GM12878 (cell line): ENCODE measurements around the gene ADAMTS19. TPM values are rescaled to one million over a fixed set of nuclear protein-coding genes. Genes with fewer than 3 reads are reported as not detected.

ENCODE experiments used
- ATAC-seq: fragments of 200-7000 bp; cut with Tn5 transposase; 3 replicates; pipeline ENCODE4 v1.9.1; 2020; ENCODE audit warnings: mild to moderate bottlenecking, moderate library complexity
- BruUV-seq: library from RNA; stranded (reverse); fragments of 400-500 nt; replicated peaks from 2 replicates; lab custom pipeline; 2021; lab: Mats Ljungman, UMichigan
- CTCF ChIA-PET: fragments of 300-600 bp; sonication (Branson Sonifier 250); formaldehyde crosslinking; extraction: SDS; loops from one replicate; lab custom pipeline; 2021; ENCODE audit warnings: inconsistent platforms; lab: Yijun Ruan, JAX
- POLR2A ChIA-PET: fragments of 350-600 bp; formaldehyde crosslinking; extraction: SDS; loops from one replicate; lab custom pipeline; 2021; ENCODE audit warnings: inconsistent platforms; lab: Charles Lee
- RAD21 ChIA-PET: fragments of 300-600 bp; sonication (Branson Sonifier 250); formaldehyde crosslinking; loops from one replicate; lab custom pipeline; 2023; ENCODE audit warnings: antibody characterized with exemption; ENCODE audit not compliant: unreplicated experiment; lab: Charles Lee
- SMC1A ChIA-PET: fragments of 300-600 bp; sonication (Branson Sonifier 250); formaldehyde crosslinking; loops from one replicate; lab custom pipeline; 2023; ENCODE audit not compliant: unreplicated experiment, uncharacterized antibody; lab: Charles Lee
- DNase-seq: peaks from one replicate; pipeline ENCODE4 v3.0.0-alpha.2; 2011; ENCODE audit warnings: low read depth, low spot score
- FAIRE-seq: peaks from 3 replicates; lab custom pipeline; 2011; peaks lifted over from hg19 to GRCh38; lab: Jason Lieb, UNC
- H2AFZ ChIP-seq: 2 replicates; pipeline ENCODE4 v1.6.0; 2011; ENCODE audit warnings: low read depth, low read length, control low read depth; ENCODE audit not compliant: control insufficient read depth
- H3K27ac ChIP-seq: 2 replicates; pipeline ENCODE4 v1.5.1; 2011; ENCODE audit warnings: control low read depth; ENCODE audit not compliant: control insufficient read depth, insufficient read depth
- H3K27me3 ChIP-seq, 2 experiments: replicated peaks in 1 of 2; 2 replicates each; pipeline versions ENCODE4 v1.6.0 to v1.6.1; 2011; ENCODE audit warnings: low read length in 1 of 2; ENCODE audit not compliant: control insufficient read depth in 2 of 2, insufficient read depth in 2 of 2
- H3K36me3 ChIP-seq, 2 experiments: 2 replicates each; pipeline ENCODE4 v1.5.1; 2011; ENCODE audit warnings: low read length in 1 of 2; ENCODE audit not compliant: control insufficient read depth in 2 of 2, insufficient read depth in 2 of 2
- H3K4me1 ChIP-seq: 2 replicates; pipeline ENCODE4 v1.6.1; 2011; ENCODE audit warnings: mild to moderate bottlenecking, low read length, moderate library complexity, mixed read lengths; ENCODE audit not compliant: control insufficient read depth, insufficient read depth
- H3K4me2 ChIP-seq: 2 replicates; pipeline ENCODE4 v1.6.0; 2011; ENCODE audit warnings: control low read depth; ENCODE audit not compliant: control insufficient read depth, insufficient read depth
- H3K4me3 ChIP-seq: fragments of 200-600 bp; sonication (generic); 2 replicates; pipeline ENCODE4 v1.5.1; 2016
- H3K79me2 ChIP-seq: 2 replicates; pipeline ENCODE4 v1.6.0; 2011; ENCODE audit warnings: low read length; ENCODE audit not compliant: control insufficient read depth, insufficient read depth
- H3K9ac ChIP-seq: 2 replicates; pipeline ENCODE4 v1.8.0; 2011; ENCODE audit warnings: low read length, control low read depth, mixed read lengths; ENCODE audit not compliant: control insufficient read depth, insufficient read depth
- H3K9me3 ChIP-seq: replicated peaks from 3 replicates; pipeline ENCODE4 v1.5.1; 2011; ENCODE audit warnings: mild to moderate bottlenecking, low read length; ENCODE audit not compliant: control insufficient read depth, insufficient read depth
- H4K20me1 ChIP-seq: 2 replicates; pipeline ENCODE4 v1.6.0; 2011; ENCODE audit not compliant: control insufficient read depth, insufficient read depth
- CREM ChIP-seq: IDR thresholded peaks from 2 replicates; pipeline ENCODE4 v1.6.1; 2014; ENCODE audit warnings: antibody characterized with exemption, low read depth
- EED ChIP-seq: sonication (generic); IDR thresholded peaks from 2 replicates; pipeline ENCODE4 v1.6.1; 2016; ENCODE audit warnings: antibody characterized with exemption, low read depth
- EP300 ChIP-seq, 2 experiments: fragments of 150-350 bp in 1 of 2; IDR thresholded peaks; 2 replicates each; pipeline ENCODE4 v1.6.1; 2011 to 2012; ENCODE audit warnings: low read depth in 2 of 2, low read length in 2 of 2, borderline replicate concordance in 1 of 2, improper control_type of control experiment in 1 of 2, inconsistent platforms in 1 of 2; ENCODE audit not compliant: control insufficient read depth in 1 of 2
- HDAC6 ChIP-seq: fragments of 200-600 bp; sonication (generic); IDR thresholded peaks from one replicate; pipeline ENCODE4 v1.8.0; 2017; ENCODE audit warnings: antibody characterized with exemption; ENCODE audit not compliant: unreplicated experiment
- MYC ChIP-seq: IDR thresholded peaks from 2 replicates; pipeline ENCODE4 v1.6.1; 2011; ENCODE audit warnings: mild to moderate bottlenecking, low read length, moderate library complexity, inconsistent platforms; ENCODE audit not compliant: insufficient read depth, insufficient replicate concordance, insufficient read length, severe bottlenecking
- NR2F1 ChIP-seq: fragments of 450-650 bp; conservative IDR thresholded peaks from 2 replicates; pipeline ENCODE4 v1.6.1; 2017; ENCODE audit warnings: mild to moderate bottlenecking
- SUPT20H ChIP-seq: IDR thresholded peaks from 2 replicates; pipeline ENCODE4 v1.6.1; 2011; ENCODE audit warnings: low read depth, mild to moderate bottlenecking, low read length, moderate library complexity, borderline replicate concordance; ENCODE audit not compliant: control insufficient read depth
- ZNF217 ChIP-seq: fragments of 450-650 bp; IDR thresholded peaks from 2 replicates; pipeline ENCODE4 v1.6.1; 2017; ENCODE audit warnings: antibody characterized with exemption, mild to moderate bottlenecking
- ZNF274 ChIP-seq: IDR thresholded peaks from one replicate; pipeline ENCODE4 v1.8.0; 2011; ENCODE audit not compliant: insufficient read length, insufficient read depth
- ZSCAN29 ChIP-seq: fragments of 450-650 bp; IDR thresholded peaks from 2 replicates; pipeline ENCODE4 v1.6.1; 2017; ENCODE audit warnings: mild to moderate bottlenecking, moderate library complexity
- WGBS: methylation state at CpG from one replicate; pipeline ENCODE4 v1.1.6; 2016; ENCODE audit warnings: low lambda C conversion rate; ENCODE audit not compliant: insufficient replicate concordance, insufficient coverage; ENCODE audit errors: missing lambda C conversion rate; 5-methylcytosine and 5-hydroxymethylcytosine counted together
- in situ Hi-C: fragments of 300-500 bp; cut with MboI; formaldehyde crosslinking; loops from 9 replicates; pipeline ENCODE4 v1.14.3; 2018; ENCODE audit warnings: mixed read lengths
- intact Hi-C: fragments of 100-400 bp; cut with micrococcal nuclease; formaldehyde crosslinking; loops from one replicate; pipeline ENCODE4 v1.14.2; 2022; ENCODE audit not compliant: unreplicated experiment
- polyA plus RNA-seq, 11 experiments: library from polyadenylated mRNA; depleted of rRNA in 4 of 11; unstranded in 6 of 11; stranded (reverse) in 5 of 11; fragments of >200 nt; fragmentation: Nextera tagmentation in 4 of 11; fragmentation: Illumina TruSeq in 1 of 11; extraction: Ambion mirVana in 4 of 11; extraction: Trizol in 1 of 11; gene quantifications; 1 replicate in 1 of 11; 2 replicates in 10 of 11; pipeline versions ENCODE4 v1.2.1 to v1.2.3, GENCODE V29; 2011 to 2016; ENCODE audit warnings: inconsistent platforms in 2 of 11, missing spikeins in 2 of 11, low read depth in 1 of 11
- total RNA-seq, 4 experiments: library from RNA; depleted of rRNA in 3 of 4; stranded (reverse); fragments of >200 nt in 3 of 4; fragmentation: Illumina TruSeq in 1 of 4; extraction: Trizol in 1 of 4; gene quantifications; 2 replicates each; pipeline versions ENCODE4 v1.2.1 to v1.2.3, GENCODE V29; 2013 to 2021
- TF ChIP-seq, protein P1 (sequence below): fragments of 450-650 bp; IDR thresholded peaks from 2 replicates; pipeline ENCODE4 v1.6.1; 2017; ENCODE audit warnings: mild to moderate bottlenecking, low read depth, inconsistent platforms; ENCODE audit not compliant: poor library complexity, severe bottlenecking
- TF ChIP-seq, protein P2 (sequence below): fragments of 450-650 bp; IDR thresholded peaks from 2 replicates; pipeline ENCODE4 v1.6.1; 2018; ENCODE audit warnings: mild to moderate bottlenecking, low read depth, moderate library complexity; ENCODE audit not compliant: partially characterized antibody
- TF ChIP-seq, protein P3 (sequence below): fragments of 450-650 bp; IDR thresholded peaks from 2 replicates; pipeline ENCODE4 v1.6.1; 2017; ENCODE audit warnings: mild to moderate bottlenecking

Gene ADAMTS19
- total and polyA plus RNA-seq, 10 of the 15 experiments (the other 5 are each of a cell fraction or from before 2014, with no cell fraction given), result not detected

DNA sequence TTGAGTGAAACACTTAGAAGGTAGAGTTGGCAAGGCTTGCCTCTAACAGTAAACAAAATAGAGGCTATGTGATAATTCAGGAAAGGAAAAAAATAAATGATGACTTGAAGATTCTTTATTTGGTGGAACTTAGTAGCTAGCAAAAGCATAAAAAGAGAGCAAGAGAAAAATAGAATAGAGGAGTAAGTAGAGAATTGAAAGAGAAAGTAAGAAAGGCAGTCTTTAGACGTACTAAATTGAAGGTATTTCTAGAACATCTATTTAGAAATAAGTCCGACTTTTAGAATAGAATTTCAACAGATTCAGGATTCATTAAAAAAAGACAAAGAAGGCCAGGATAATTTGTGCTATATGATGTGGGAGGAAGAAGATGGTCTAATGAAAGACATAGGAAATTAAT is 159.7 kb downstream of the ADAMTS19 start (continued):
- TF ChIP-seq, protein P1, sequence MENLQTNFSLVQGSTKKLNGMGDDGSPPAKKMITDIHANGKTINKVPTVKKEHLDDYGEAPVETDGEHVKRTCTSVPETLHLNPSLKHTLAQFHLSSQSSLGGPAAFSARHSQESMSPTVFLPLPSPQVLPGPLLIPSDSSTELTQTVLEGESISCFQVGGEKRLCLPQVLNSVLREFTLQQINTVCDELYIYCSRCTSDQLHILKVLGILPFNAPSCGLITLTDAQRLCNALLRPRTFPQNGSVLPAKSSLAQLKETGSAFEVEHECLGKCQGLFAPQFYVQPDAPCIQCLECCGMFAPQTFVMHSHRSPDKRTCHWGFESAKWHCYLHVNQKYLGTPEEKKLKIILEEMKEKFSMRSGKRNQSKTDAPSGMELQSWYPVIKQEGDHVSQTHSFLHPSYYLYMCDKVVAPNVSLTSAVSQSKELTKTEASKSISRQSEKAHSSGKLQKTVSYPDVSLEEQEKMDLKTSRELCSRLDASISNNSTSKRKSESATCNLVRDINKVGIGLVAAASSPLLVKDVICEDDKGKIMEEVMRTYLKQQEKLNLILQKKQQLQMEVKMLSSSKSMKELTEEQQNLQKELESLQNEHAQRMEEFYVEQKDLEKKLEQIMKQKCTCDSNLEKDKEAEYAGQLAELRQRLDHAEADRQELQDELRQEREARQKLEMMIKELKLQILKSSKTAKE, result no peak
- TF ChIP-seq CREM, result no peak
- TF ChIP-seq, protein P2, sequence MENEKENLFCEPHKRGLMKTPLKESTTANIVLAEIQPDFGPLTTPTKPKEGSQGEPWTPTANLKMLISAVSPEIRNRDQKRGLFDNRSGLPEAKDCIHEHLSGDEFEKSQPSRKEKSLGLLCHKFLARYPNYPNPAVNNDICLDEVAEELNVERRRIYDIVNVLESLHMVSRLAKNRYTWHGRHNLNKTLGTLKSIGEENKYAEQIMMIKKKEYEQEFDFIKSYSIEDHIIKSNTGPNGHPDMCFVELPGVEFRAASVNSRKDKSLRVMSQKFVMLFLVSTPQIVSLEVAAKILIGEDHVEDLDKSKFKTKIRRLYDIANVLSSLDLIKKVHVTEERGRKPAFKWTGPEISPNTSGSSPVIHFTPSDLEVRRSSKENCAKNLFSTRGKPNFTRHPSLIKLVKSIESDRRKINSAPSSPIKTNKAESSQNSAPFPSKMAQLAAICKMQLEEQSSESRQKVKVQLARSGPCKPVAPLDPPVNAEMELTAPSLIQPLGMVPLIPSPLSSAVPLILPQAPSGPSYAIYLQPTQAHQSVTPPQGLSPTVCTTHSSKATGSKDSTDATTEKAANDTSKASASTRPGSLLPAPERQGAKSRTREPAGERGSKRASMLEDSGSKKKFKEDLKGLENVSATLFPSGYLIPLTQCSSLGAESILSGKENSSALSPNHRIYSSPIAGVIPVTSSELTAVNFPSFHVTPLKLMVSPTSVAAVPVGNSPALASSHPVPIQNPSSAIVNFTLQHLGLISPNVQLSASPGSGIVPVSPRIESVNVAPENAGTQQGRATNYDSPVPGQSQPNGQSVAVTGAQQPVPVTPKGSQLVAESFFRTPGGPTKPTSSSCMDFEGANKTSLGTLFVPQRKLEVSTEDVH, result no peak

DNA sequence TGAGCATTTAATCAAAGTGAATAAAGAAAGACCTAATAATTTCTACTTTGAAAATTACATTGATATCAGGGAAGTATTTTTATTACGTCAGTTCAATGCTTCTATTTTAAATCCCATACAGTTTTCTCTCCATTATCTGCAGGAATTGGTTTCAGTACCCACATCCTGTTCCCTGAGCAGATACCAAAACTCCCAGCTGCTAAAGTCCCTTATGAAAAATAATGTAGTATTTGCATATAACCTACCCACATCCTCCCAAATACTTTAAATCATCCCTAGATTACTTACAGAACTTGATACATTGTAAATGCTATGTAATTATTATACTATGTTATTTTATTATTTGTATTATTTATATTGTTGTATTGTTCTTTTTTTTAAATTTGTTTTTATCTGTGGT is 162.4 kb downstream of the ADAMTS19 start:
- Histone ChIP-seq H3K79me2 (no peaks in the 10 kb centered on the region), H3K27ac (no peak overlapping the region), H3K9me3 (no peaks in the 10 kb centered on the region), H3K4me1 (no peaks in the 10 kb centered on the region), H3K4me2 (no peak overlapping the region), H3K36me3 (no peaks in the 10 kb centered on the region), H3K9ac (no peak overlapping the region), H3K27me3 (no peaks in the 10 kb centered on the region), H2AFZ (no peak overlapping the region), H4K20me1 (no peaks in the 10 kb centered on the region), H3K4me3 (no peak overlapping the region)
- intact Hi-C loops, result no loop called here
- ChIA-PET RAD21 (no interaction called here), CTCF (interaction anchor here (0.5 kb wide), 1 partner anchor 304 kb away, joined by 3 read pairs; no protein-coding TSS in a partner anchor), SMC1A (no interaction called here), POLR2A (no interaction called here)
- WGBS, result 0% methylated on average over 1 of the region's 1 CpG
- in situ Hi-C loops, result no loop called here
- no peak for DNase-seq
- FAIRE-seq, result no peak
- no peak for ATAC-seq
- TF ChIP-seq, protein P3, sequence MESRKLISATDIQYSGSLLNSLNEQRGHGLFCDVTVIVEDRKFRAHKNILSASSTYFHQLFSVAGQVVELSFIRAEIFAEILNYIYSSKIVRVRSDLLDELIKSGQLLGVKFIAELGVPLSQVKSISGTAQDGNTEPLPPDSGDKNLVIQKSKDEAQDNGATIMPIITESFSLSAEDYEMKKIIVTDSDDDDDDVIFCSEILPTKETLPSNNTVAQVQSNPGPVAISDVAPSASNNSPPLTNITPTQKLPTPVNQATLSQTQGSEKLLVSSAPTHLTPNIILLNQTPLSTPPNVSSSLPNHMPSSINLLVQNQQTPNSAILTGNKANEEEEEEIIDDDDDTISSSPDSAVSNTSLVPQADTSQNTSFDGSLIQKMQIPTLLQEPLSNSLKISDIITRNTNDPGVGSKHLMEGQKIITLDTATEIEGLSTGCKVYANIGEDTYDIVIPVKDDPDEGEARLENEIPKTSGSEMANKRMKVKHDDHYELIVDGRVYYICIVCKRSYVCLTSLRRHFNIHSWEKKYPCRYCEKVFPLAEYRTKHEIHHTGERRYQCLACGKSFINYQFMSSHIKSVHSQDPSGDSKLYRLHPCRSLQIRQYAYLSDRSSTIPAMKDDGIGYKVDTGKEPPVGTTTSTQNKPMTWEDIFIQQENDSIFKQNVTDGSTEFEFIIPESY, result no peak
- TF ChIP-seq ZNF217 (no peak), ZNF274 (no peak), HDAC6 (no peak), EP300 (IDR thresholded peaks at IDR 0.05; ENCODE audit: borderline replicate concordance in 1 of 2, control insufficient read depth in 1 of 2, low read depth in 2 of 2, low read length in 2 of 2) (no peak), ZSCAN29 (no peak), MYC (no peak), NR2F1 (no peak), SUPT20H (no peak), EED (no peak)
- TF ChIP-seq, protein P2, result no peak
- BruUV-seq, result no TSS peak
